Kidney epithelial cell (primary cell): Measurements from ENCODE around the gene FERMT3. TPM values are rescaled to one million over a fixed set of nuclear protein-coding genes. Genes with fewer than 3 reads are reported as not detected.

Experiments
- DNase-seq: peaks from one replicate; pipeline ENCODE4 v3.0.0-alpha.2; 2010; ENCODE audit warnings: low read depth
- H3K27me3 ChIP-seq: 2 replicates; pipeline ENCODE4 v1.6.0; 2011; ENCODE audit warnings: low read length; ENCODE audit not compliant: control insufficient read depth, insufficient read depth
- H3K36me3 ChIP-seq: 2 replicates; pipeline ENCODE4 v1.5.1; 2011; ENCODE audit warnings: low read length; ENCODE audit not compliant: control insufficient read depth, insufficient read depth
- H3K4me3 ChIP-seq: 2 replicates; pipeline ENCODE4 v1.5.1; 2011; ENCODE audit warnings: low read depth, mild to moderate bottlenecking, control low read depth, low read length
- total RNA-seq: library from RNA; depleted of rRNA; stranded (reverse); fragments of >200 nt; gene quantifications from 2 replicates; pipeline ENCODE4 v1.2.3, GENCODE V29; 2015
- TF ChIP-seq, protein P1 (sequence below): IDR thresholded peaks from 2 replicates; pipeline ENCODE4 v1.5.1; 2011; ENCODE audit warnings: mild to moderate bottlenecking, moderate library complexity, low read length, control low read depth, inconsistent platforms; ENCODE audit not compliant: insufficient read depth, poor library complexity, severe bottlenecking

FERMT3 gene
- total RNA-seq, 1 donor from 2014 or later = 0.25 TPM

DNA sequence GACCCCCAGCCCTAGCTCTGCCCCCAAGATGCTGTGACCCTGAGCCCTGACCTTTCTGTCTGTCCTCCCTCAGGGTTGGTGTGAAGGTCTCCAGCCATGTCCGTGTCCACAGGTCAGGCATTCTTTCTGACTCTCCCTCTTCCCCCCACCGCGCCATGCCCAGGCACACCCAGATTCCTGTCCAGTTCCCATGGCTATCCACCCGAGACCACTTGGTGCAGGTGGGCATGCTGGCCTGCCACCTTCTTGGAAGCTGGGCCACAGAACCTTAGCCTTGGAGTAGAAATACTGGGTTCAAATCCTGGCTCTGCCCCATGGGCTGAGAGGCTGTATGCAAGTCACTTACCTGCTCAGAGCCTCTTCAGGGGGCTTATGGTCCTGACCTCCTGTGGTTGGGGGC is 42.5 kb downstream of the FERMT3 start:
- H3K36me3 ChIP-seq = no peaks in the 10 kb centered on the region
- H3K4me3 ChIP-seq = no peak overlapping the region
- no peak for DNase-seq
- TF ChIP-seq, protein P1, sequence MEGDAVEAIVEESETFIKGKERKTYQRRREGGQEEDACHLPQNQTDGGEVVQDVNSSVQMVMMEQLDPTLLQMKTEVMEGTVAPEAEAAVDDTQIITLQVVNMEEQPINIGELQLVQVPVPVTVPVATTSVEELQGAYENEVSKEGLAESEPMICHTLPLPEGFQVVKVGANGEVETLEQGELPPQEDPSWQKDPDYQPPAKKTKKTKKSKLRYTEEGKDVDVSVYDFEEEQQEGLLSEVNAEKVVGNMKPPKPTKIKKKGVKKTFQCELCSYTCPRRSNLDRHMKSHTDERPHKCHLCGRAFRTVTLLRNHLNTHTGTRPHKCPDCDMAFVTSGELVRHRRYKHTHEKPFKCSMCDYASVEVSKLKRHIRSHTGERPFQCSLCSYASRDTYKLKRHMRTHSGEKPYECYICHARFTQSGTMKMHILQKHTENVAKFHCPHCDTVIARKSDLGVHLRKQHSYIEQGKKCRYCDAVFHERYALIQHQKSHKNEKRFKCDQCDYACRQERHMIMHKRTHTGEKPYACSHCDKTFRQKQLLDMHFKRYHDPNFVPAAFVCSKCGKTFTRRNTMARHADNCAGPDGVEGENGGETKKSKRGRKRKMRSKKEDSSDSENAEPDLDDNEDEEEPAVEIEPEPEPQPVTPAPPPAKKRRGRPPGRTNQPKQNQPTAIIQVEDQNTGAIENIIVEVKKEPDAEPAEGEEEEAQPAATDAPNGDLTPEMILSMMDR = no peak
- no peaks in the 10 kb centered on the region for H3K27me3 ChIP-seq

DNA sequence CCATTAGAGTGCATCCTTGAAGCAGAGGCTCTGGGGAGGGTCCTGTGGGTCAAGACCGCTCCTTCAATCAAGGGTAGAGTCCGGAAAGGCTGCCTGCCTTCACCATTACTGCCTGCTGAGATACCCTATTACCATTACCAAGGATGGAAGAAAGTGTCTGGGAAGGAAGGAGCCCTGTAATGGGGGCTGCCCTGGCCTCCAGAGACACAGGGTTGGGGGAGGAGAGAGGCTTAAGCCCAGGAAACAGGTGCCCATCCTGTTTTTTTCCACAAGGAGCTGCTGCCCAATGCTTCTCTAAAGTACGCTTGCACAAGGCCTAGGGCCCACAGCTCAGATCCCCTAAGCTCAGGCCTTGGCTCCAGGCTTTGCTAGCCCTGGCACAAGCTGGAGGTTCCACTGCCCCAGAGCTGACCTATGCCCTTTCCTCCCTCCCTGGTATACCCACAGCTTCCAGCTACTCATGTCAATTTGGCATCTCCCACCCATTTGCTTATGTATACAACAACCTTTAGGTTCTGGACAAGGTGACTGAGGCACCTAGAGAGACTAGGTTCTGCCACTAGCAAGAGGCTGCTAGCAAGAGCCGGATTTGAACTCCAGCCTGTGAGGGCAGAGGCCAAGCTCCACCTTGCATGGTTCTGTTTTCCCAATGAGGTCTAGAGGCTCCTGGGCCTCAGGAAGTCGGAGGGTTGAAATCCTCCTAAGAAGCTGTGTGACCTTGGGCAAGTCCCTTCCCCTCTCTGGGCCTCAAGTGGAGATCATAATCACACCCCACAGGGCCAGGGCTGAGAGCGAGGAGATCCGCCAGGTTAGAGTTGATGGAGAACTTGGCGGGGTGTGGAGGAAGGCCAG is 43.3 kb downstream of the FERMT3 start:
- Histone ChIP-seq H3K4me3 (no peak overlapping the region), H3K36me3 (no peaks in the 10 kb centered on the region), H3K27me3 (no peaks in the 10 kb centered on the region)
- TF ChIP-seq, protein P1 = no peak
- DNase-seq = no peak

DNA sequence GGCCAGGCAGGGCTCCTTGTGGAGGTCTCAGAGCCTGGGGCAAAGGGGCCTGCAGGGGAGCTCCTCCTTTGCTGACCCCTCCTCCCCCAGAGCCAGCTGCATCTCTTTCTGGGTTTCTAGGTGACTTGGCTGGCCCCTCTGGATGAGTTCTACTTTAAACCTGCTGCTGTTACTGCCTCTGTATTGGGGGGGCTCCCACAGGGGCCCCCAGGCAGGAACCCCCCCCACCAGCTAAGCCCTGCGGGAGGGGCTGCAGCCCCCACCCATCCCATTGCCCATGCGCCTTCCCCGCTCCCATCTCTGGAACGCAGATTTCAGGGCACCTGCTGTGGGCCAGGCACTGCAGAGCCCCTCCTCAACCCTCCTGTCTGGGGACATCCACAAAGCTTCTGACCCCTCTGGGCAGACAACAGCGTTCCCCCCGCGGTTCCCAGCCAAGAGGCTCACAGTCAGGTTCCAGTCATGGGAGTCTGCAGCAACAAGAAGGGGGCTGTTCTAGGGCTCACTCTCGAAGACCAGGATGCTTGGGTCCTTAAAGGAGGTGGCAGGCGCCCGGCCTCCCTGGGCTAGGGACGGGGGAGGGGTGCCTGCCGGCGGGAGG is 44.0 kb downstream of the FERMT3 start:
- TF ChIP-seq, protein P1 = no peak

DNA sequence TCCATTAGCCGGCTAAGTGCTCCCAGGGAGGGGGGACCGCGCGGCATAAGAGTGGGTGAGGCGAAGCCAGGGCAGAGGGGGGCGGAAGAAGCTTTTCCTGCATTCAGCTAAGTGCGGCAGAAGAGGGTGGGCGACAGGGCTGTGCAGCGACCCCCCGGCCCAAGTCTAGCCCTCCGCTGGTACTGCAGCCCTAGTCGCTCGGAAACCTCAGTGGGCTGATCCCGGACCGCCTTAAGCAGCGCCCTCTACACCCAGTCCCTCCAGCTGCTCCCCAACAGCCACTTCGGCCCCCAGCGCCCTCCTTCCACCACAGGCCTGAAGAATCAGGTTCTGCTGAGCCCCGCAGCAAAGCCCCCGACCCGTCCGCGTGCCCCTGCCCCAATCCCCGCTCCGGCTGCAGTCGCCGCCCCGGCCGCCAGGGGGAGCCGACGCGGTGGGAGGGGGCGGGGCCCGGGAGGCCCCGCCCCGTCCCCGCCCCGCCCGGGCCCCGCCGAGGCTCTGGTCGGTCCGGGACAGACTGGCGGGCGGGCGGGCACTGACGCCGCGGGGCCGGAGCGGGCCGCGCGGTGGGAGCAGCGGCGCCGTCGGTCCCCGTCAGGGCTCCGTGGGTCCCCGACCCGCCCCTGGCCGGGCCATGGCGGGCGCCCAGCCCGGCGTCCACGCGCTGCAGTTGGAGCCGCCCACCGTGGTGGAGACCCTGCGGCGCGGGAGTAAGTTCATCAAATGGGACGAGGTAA is 44.7 kb downstream of the FERMT3 start, which contains the start of gene PLCB3:
Gene PLCB3, plus strand, starts transcription at position 515 of the 737 bp plus-strand sequence. Its CDS starts 120 bp downstream, at position 635.
- TF ChIP-seq, protein P1 = peak; percentile 47
- no peaks in the 10 kb centered on the region for H3K27me3 ChIP-seq
- no peak for DNase-seq
- H3K4me3 ChIP-seq = peak within 1 kb of the TSS; percentile 77
- H3K36me3 ChIP-seq = no peaks in the 10 kb centered on the region

More for the DNA sequence above, 44.0 kb downstream of the FERMT3 start:
- no peak for DNase-seq
- H3K4me3 ChIP-seq = peak overlapping the region; percentile 77
- no peaks in the 10 kb centered on the region for H3K27me3 ChIP-seq
- no peaks in the 10 kb centered on the region for H3K36me3 ChIP-seq

DNA sequence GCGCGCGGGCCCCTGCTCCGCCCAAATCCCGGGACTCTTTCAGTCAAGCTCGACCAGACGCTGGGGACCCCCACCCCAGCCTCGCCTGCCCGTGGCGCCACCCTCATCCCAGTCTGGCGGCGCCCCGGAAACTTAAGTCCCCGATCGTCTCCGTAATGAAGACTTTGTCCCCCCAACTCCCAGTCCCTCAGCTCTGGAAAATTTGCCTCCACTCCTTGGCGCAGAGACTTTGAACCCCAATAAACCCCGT is 45.2 kb downstream of the FERMT3 start:
- TF ChIP-seq, protein P1 = no peak
- Histone ChIP-seq H3K36me3 (peaks cover 2% of the 10 kb centered on the region), H3K4me3 (peak overlapping the region; percentile 77), H3K27me3 (no peaks in the 10 kb centered on the region)
- no peak for DNase-seq
